ENCODE data around the gene APOBEC3B.

DNA sequence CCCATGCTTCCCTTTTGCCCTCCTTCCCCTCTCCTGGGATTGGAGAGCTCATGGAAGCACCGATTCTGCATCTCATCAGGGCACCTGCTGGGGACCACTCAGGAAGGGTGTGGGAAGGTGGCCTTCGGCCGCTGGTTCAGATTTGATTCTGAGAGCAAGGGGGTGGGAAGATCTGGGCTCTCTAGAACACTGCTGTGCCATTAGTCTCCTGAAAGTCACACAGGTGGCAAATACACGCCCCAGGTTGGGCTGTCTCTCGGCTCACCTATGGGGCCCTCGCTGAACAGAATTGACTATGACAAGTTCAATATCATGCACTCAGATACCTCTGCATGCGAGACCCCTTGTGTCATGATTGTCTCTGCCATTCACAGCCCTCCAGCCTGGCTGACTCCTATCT lies 37.5 kb upstream of the APOBEC3B start:
- TF ChIP-seq POLR2A (IDR thresholded peaks at IDR 0.05), result no peak
- TF ChIP-seq, protein P1, sequence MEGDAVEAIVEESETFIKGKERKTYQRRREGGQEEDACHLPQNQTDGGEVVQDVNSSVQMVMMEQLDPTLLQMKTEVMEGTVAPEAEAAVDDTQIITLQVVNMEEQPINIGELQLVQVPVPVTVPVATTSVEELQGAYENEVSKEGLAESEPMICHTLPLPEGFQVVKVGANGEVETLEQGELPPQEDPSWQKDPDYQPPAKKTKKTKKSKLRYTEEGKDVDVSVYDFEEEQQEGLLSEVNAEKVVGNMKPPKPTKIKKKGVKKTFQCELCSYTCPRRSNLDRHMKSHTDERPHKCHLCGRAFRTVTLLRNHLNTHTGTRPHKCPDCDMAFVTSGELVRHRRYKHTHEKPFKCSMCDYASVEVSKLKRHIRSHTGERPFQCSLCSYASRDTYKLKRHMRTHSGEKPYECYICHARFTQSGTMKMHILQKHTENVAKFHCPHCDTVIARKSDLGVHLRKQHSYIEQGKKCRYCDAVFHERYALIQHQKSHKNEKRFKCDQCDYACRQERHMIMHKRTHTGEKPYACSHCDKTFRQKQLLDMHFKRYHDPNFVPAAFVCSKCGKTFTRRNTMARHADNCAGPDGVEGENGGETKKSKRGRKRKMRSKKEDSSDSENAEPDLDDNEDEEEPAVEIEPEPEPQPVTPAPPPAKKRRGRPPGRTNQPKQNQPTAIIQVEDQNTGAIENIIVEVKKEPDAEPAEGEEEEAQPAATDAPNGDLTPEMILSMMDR (IDR thresholded peaks at IDR 0.05), result no peak
